K562 (cell line): ENCODE data around the gene ECD. TPM values are rescaled to one million over a fixed set of nuclear protein-coding genes. Genes with fewer than 3 reads are reported as not detected.

Source experiments
- AFF1 ChIP-seq, 2 experiments: fragments of 450-650 bp; IDR thresholded peaks; 2 replicates each; pipeline ENCODE4 v1.6.1; 2018; ENCODE audit warnings: mild to moderate bottlenecking in 2 of 2, low read depth in 1 of 2; ENCODE audit not compliant: partially characterized antibody in 2 of 2
- ARID1B ChIP-seq: fragments of 450-650 bp; IDR thresholded peaks from 2 replicates; pipeline ENCODE4 v1.6.1; 2016; ENCODE audit warnings: antibody characterized with exemption, mild to moderate bottlenecking, inconsistent platforms
- ATF3 ChIP-seq, 2 experiments: fragments of 450-650 bp in 1 of 2; sonication (generic) in 1 of 2; formaldehyde crosslinking in 1 of 2; IDR thresholded peaks in 1 of 2; conservative IDR thresholded peaks in 1 of 2; 2 replicates each; pipeline versions ENCODE4 v1.6.1 to v1.8.1; 2016 to 2023; ENCODE audit warnings: mild to moderate bottlenecking in 2 of 2, moderate library complexity in 2 of 2, inconsistent platforms in 1 of 2, missing genetic modification reagents in 1 of 2
- CEBPB ChIP-seq: fragments of 450-650 bp; IDR thresholded peaks from 2 replicates; pipeline ENCODE4 v1.6.1; 2016; ENCODE audit warnings: missing genetic modification characterization, missing compliant biosample characterization
- EP400 ChIP-seq: fragments of 450-650 bp; IDR thresholded peaks from 2 replicates; pipeline ENCODE4 v1.6.1; 2017; ENCODE audit warnings: antibody characterized with exemption, mild to moderate bottlenecking, moderate library complexity
- FOXO4 ChIP-seq: fragments of 450-650 bp; formaldehyde crosslinking; IDR thresholded peaks from 2 replicates; pipeline ENCODE4 v1.4.0; 2020; ENCODE audit warnings: mild to moderate bottlenecking, moderate library complexity
- MEIS2 ChIP-seq: fragments of 450-650 bp; IDR thresholded peaks from 2 replicates; pipeline ENCODE4 v1.6.1; 2014; ENCODE audit warnings: mild to moderate bottlenecking; ENCODE audit not compliant: partially characterized antibody
- NR0B1 ChIP-seq: fragments of 450-650 bp; IDR thresholded peaks from one replicate; pipeline ENCODE4 v1.6.1; 2018; ENCODE audit warnings: mild to moderate bottlenecking, moderate library complexity; ENCODE audit not compliant: partially characterized antibody
- PBX2 ChIP-seq, 2 experiments: IDR thresholded peaks in 1 of 2; conservative IDR thresholded peaks in 1 of 2; 2 replicates each; pipeline ENCODE4 v1.6.1; 2016; ENCODE audit warnings: low read depth in 2 of 2, mild to moderate bottlenecking in 1 of 2, missing compliant biosample characterization in 1 of 2, missing genetic modification characterization in 1 of 2, moderate library complexity in 1 of 2
- PKNOX1 ChIP-seq: fragments of 450-650 bp; IDR thresholded peaks from 2 replicates; pipeline ENCODE4 v1.6.1; 2016
- SOX6 ChIP-seq: fragments of 450-650 bp; IDR thresholded peaks from 2 replicates; pipeline ENCODE4 v1.6.1; 2014; ENCODE audit warnings: mild to moderate bottlenecking
- TCF15 ChIP-seq: fragments of 250-450 bp; sonication (Bioruptor Pico); IDR thresholded peaks from 2 replicates; pipeline ENCODE4 v1.8.0; 2022; ENCODE audit warnings: moderate library complexity, mild to moderate bottlenecking, inconsistent platforms
- polyA plus RNA-seq, 8 experiments: library from polyadenylated mRNA; depleted of rRNA in 4 of 8; stranded (reverse) in 5 of 8; unstranded in 3 of 8; fragments of >200 nt; fragmentation: Nextera tagmentation in 2 of 8; fragmentation: Illumina TruSeq in 1 of 8; extraction: Ambion mirVana in 2 of 8; extraction: Trizol in 1 of 8; gene quantifications; 2 replicates each; pipeline versions ENCODE4 v1.2.1 to v1.2.3, GENCODE V29; 2011 to 2014; ENCODE audit warnings: inconsistent platforms in 1 of 8, missing spikeins in 1 of 8
- total RNA-seq, 7 experiments: library from RNA; depleted of rRNA in 6 of 7; stranded (reverse); fragments of >200 nt in 6 of 7; fragmentation: Illumina TruSeq in 2 of 7; extraction: Trizol in 2 of 7; gene quantifications; 2 replicates each; pipeline versions ENCODE4 v1.2.1 to v1.2.3, GENCODE V29; 2011 to 2021; ENCODE audit warnings: low replicate concordance in 1 of 7

Gene ECD
- total and polyA plus RNA-seq, 9 of the 15 experiments (the other 6 are each of a cell fraction or from before 2014, with no cell fraction given), result 33.5 to 79.9 (median 53.2) TPM

- TF ChIP-seq PBX2 (CRISPR knock-in tag; IDR thresholded peaks at IDR 0.05; ENCODE audit: low read depth), result no peak; the same call in 1 of the 2 replicates
- TF ChIP-seq PBX2 (tag; conservative IDR thresholded peaks at IDR 0.05; ENCODE audit: low read depth), result 0 out of 2 replicates have a peak, but pooled peaks have one; percentile 28
- no peak for TF ChIP-seq AFF1 (IDR thresholded peaks at IDR 0.05; ENCODE audit: low read depth in 1 of 2, partially characterized antibody in 2 of 2)
- peak; percentile 85 for TF ChIP-seq ATF3 (IDR thresholded peaks at IDR 0.05)
- TF ChIP-seq ATF3 (CRISPR knock-in tag; conservative IDR thresholded peaks at IDR 0.05), result no peak
- peak; percentile 74 for TF ChIP-seq MEIS2
- TF ChIP-seq CEBPB (tag), result no peak
- no peak for TF ChIP-seq TCF15 (CRISPR knock-in tag)
- peak; percentile 94 for TF ChIP-seq PKNOX1
- peak; percentile 23; the same call in 1 of the 2 replicates for TF ChIP-seq EP400
- TF ChIP-seq FOXO4 (CRISPR knock-in tag), result no peak
- no peak for TF ChIP-seq NR0B1
- 0 out of 2 replicates have a peak, but pooled peaks have one; percentile 27 for TF ChIP-seq ARID1B
- peak; percentile 76 for TF ChIP-seq SOX6
Measured at GRCh38 chr10:73117976-73118743, 49.6 kb downstream of the ECD start (continued).
